GM19328 (cell line): Measurements from ENCODE around the gene MRPL53.
"Not testable (repeated sequence)": the region's sequence is repeated elsewhere in the genome, so short reads cannot be mapped to it uniquely, and the experiment has no call there.

ENCODE experiments used
- ATAC-seq: cut with Tn5 transposase; IDR thresholded peaks from one replicate; pipeline ENCODE4 v1.9.1; 2021; ENCODE audit warnings: mild to moderate bottlenecking, moderate library complexity; ENCODE audit not compliant: unreplicated experiment

The MRPL53 gene

DNA sequence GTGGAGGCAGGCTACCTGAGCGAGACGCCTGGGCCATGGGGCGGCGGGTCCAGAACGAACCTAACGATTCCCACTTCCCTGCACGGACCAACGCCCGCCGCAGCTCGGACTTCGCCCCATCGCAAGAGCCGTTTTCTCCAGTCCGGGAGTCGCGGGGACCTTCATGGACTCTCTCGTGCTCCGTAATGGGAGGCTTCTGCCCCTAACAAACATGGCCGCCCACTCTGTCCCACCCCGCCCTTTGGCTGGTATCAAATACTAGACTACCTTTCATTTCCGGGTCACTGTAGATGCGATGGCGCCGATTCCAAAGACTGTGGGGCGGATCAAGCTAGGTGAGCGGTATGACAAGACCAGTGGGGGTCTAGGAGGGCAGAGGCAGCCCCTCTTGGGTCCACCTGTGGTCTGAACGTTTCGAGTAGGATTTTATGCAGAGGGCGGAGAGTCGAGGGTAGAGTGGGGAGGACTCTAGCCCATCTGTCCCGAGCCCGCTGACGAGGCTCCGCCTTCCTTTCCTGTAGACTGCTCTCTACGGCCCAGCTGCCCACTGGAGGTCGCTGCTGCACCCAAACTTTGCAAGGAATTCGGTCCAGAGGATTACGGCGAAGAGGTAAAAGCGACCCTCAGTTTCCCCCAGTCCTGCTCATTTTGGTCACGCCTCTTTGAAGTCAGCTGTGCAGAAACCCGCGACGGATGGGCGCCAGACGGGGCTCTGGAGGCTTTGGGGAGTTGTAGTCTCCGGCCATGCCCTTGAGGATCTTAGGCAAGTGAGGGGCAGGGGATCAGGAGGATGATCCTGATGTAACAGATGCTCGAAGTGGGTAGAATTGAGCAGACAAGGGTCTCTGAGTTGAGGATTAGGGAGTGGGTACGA, 10.6 kb upstream of the MRPL53 start, which contains the start of the genes CCDC142 and TTC31:
Gene CCDC142, minus strand, starts transcription at position 198 of the 874 bp plus-strand sequence. Its CDS starts 161 bp downstream, at position 37.
Gene TTC31, plus strand, starts transcription at position 281 of the 874 bp plus-strand sequence. Its CDS starts 15 bp downstream, at position 296.
- peak; percentile 86 for ATAC-seq

- peak; percentile 32 for ATAC-seq
Observed at GRCh38 chr2:74481961-74482800, 9.7 kb upstream of the MRPL53 start.

- no peak for ATAC-seq
Observed at GRCh38 chr2:74481431-74481830, 9.0 kb upstream of the MRPL53 start.

- no peak for ATAC-seq
Observed at GRCh38 chr2:74474899-74475298, 2.4 kb upstream of the MRPL53 start.

GRCh38 chr2:74474481-74474880, 2.0 kb upstream of the MRPL53 start:
- ATAC-seq: no peak

GRCh38 chr2:74472945-74473258, 422 bp upstream of the MRPL53 start:
- no peak for ATAC-seq

- no peak for ATAC-seq
Observed at GRCh38 chr2:74471332-74472065, 981 bp downstream of the MRPL53 start.

DNA sequence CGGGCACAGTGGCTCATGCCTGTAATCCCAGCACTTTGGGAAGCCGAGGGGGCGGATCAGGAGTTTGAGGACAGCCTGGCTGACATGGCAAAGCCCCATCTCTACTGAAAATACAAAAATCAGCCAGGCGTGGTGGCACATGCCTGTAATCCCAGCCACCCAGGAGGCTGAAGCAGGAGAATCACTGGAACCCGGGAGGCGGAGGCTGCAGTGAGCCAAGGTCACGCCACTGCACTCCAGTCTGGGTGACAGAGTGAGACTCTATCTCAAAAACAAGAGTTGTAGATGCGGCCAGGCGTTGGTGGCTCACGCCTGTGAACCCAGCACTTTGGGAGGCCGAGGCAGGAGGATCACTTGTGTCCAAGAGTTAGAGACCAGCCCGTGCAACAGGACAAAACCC, 1.7 kb downstream of the MRPL53 start:
- not testable (repeated sequence) for ATAC-seq

DNA sequence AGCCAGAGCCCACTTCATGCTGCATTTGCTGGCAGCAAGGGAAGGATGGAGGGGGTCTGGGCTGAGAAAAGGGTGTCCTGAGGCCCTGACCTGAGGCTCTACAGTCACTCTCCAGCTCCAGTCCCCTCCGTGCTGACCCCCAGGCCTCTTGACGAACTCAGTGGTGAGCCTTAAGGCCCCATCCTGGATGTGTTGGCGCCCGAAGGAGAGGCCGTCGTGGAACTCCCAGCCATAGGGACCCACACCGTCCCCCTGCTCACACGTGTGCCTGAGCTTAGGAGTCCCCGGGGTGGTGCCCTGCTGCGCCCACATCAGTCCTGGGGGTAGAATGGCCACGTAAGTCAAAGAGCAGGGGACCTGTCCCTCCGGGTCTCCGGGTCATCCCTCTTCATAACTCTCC, 8.1 kb downstream of the MRPL53 start:
- ATAC-seq: no peak

- ATAC-seq: no peak
Observed at GRCh38 chr2:74462786-74463105, 9.7 kb downstream of the MRPL53 start.

DNA sequence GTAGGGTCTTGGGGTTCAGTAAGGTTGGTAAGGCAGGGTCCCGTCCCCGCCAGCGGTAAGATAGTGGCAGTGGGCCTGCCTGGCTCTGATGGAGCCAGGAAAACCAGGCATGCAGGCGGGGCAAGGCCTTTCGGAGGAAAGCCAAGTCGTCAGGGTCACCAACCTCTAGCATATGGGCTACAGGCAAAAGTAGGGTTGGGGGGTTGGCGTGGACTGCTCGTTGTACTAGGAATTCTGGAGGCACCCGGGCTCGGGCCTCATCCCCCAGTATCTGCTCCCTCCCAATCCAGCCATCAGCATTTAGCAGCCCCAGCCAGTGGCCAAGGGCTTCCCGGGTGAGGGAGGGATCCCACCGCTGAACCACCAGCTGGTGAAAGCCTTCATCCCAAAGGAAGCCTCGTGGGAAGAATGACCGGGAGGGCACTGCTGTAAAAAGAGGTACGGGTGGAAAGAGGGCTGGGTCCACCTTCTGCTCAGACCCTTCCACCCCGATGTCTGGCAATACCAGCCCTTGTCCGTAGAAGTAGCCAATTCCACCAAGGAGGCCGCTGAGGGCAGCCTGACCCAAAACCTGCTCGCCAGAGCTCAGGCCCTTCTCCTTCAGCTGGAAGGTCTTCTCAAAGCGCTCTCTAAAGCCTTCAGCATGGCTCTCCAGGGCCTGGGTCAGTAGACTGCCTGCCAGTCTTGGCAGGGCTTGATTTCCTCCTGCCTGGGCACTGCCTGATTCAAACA, 10.3 kb downstream of the MRPL53 start:
- ATAC-seq: no peak

- no peak for ATAC-seq
Observed at GRCh38 chr2:74461187-74462053, 11.1 kb downstream of the MRPL53 start.

DNA sequence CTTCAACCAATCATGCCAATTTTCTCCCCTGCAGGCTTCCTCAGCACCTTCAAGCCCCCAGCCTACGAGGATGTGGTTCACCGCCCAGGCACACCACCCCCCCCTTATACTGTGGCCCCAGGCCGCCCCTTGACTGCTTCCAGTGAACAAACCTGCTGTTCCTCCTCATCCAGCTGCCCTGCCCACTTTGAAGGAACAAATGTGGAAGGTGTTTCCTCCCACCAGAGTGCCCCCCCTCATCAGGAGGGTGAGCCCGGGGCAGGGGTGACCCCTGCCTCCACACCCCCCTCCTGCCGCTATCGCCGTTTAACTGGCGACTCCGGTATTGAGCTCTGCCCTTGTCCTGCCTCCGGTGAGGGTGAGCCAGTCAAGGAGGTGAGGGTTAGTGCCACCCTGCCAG, 12.3 kb downstream of the MRPL53 start:
- ATAC-seq: not testable (repeated sequence)

DNA sequence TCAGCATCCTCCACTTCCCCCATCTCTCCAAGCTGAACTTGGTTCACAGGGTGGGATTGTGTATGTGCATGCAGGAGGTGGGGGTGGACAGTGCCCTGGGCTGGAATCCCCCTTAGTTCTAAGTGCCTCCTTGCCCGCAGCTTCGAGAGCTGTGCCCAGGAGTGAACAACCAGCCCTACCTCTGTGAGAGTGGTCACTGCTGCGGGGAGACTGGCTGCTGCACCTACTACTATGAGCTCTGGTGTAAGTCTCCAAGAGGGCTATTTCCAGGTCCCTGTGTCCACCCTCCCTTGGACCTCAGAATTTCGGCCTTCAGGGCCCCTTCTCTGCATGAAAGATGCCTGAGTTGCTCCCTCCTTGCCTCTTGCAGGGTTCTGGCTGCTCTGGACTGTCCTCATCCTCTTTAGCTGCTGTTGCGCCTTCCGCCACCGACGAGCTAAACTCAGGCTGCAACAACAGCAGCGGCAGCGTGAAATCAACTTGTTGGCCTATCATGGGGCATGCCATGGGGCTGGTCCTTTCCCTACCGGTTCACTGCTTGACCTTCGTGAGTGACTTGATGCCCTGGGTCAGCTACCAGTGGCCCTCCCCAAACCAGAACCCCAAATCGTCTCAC, 12.9 kb downstream of the MRPL53 start:
- ATAC-seq: not testable (repeated sequence)

GRCh38 chr2:74458938-74459363, 13.5 kb downstream of the MRPL53 start:
- ATAC-seq: no peak

- peak; percentile 86 for ATAC-seq
Observed at GRCh38 chr2:74458132-74458937, 14.1 kb downstream of the MRPL53 start, which contains the start of gene WBP1. Gene WBP1, plus strand, starts transcription at chr2:74458438. Its CDS starts 165 bp downstream, at chr2:74458603.

DNA sequence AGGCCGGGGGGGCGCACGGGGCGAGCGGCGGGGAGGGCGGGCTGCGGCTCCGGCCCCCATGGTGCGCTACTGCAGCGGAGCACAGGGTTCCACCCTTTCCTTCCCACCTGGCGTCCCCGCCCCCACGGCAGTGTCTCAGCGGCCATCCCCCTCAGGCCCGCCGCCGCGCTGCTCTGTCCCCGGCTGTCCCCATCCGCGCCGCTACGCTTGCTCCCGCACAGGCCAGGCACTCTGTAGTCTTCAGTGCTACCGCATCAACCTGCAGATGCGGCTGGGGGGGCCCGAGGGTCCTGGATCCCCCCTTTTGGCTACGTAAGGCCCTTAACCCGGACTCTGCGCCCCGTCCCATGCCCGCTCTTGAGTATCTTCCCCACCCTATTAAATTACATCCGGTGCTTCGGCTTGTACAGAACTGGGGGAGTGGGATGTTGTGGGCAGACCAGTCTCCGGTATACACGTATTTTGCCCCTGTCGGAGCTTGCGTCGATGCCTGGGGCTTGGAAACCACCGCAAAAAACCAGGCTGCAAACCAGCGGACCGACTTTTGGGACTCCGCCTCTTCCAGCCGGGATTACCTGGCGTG, 14.8 kb downstream of the MRPL53 start:
- ATAC-seq: peak; percentile 19

GRCh38 chr2:74457129-74457548, 15.3 kb downstream of the MRPL53 start:
- ATAC-seq: no peak
